Activated effector memory CD4-positive, alpha-beta T cell treated with anti-CD3 and anti-CD28 coated beads, Interleukin-2, amount 50 U/mL, for 16 hours (primary cell): ENCODE measurements around the gene HCK.
"Not testable (repeated sequence)": the region's sequence is repeated elsewhere in the genome, so short reads cannot be mapped to it uniquely, and the experiment has no call there.

Experiments used
- DNase-seq: peaks from one replicate; pipeline ENCODE4 v3.0.0-alpha.2; 2020

HCK gene

GRCh38 chr20:32109392-32110172, 57.5 kb downstream of the HCK start, which contains the start of gene TM9SF4:
TM9SF4 (plus strand) TSS chr20:32109714; CDS start chr20:32109741, 27 bp downstream.
- DNase-seq: peak; percentile 96

GRCh38 chr20:32110173-32110704, 58.2 kb downstream of the HCK start:
- DNase-seq: no peak

GRCh38 chr20:32110727-32111126, 58.7 kb downstream of the HCK start:
- DNase-seq: no peak

- no peak for DNase-seq
These were observed 59.2 kb downstream of the HCK start for GRCh38 chr20:32111156-32111686.

- no peak for DNase-seq
These were observed 59.7 kb downstream of the HCK start for GRCh38 chr20:32111753-32112152.

- DNase-seq: no peak
These were observed 60.8 kb downstream of the HCK start for GRCh38 chr20:32112841-32113240.

- no peak for DNase-seq
These were observed 61.7 kb downstream of the HCK start for GRCh38 chr20:32113591-32114260.

GRCh38 chr20:32114305-32114960, 62.4 kb downstream of the HCK start:
- DNase-seq: no peak

- no peak for DNase-seq
These were observed 63.2 kb downstream of the HCK start for GRCh38 chr20:32115211-32115767.

- no peak for DNase-seq
These were observed 64.1 kb downstream of the HCK start for GRCh38 chr20:32116079-32116521.

- not testable (repeated sequence) for DNase-seq
These were observed 64.8 kb downstream of the HCK start for GRCh38 chr20:32116796-32117195.

GRCh38 chr20:32118427-32118826, 66.4 kb downstream of the HCK start:
- DNase-seq: not testable (repeated sequence)

GRCh38 chr20:32119734-32120133, 67.7 kb downstream of the HCK start:
- no peak for DNase-seq

- not testable (repeated sequence) for DNase-seq
These were observed 69.9 kb downstream of the HCK start for GRCh38 chr20:32121908-32122307.

- no peak for DNase-seq
These were observed 71.0 kb downstream of the HCK start for GRCh38 chr20:32123088-32123487.

GRCh38 chr20:32124916-32125454, 72.9 kb downstream of the HCK start:
- DNase-seq: no peak

- no peak for DNase-seq
These were observed 73.5 kb downstream of the HCK start for GRCh38 chr20:32125506-32125905.

- no peak for DNase-seq
These were observed 74.9 kb downstream of the HCK start for GRCh38 chr20:32126919-32127318.

- no peak for DNase-seq
These were observed 75.3 kb downstream of the HCK start for GRCh38 chr20:32127347-32127746.

GRCh38 chr20:32128167-32128566, 76.1 kb downstream of the HCK start:
- DNase-seq: no peak

- no peak for DNase-seq
These were observed 77.8 kb downstream of the HCK start for GRCh38 chr20:32129863-32130262.

- DNase-seq: no peak
These were observed 78.3 kb downstream of the HCK start for GRCh38 chr20:32130352-32130751.

GRCh38 chr20:32130965-32131364, 78.9 kb downstream of the HCK start:
- no peak for DNase-seq
